Lung microvascular endothelial cell (primary cell): ENCODE data around the gene F2RL1. TPM values are rescaled to one million over a fixed set of nuclear protein-coding genes. Genes with fewer than 3 reads are reported as not detected.

Experiments used
- total RNA-seq: library from RNA; depleted of rRNA; stranded (reverse); fragments of >200 nt; gene quantifications from 2 replicates; pipeline ENCODE4 v1.2.1, GENCODE V29; 2014

The F2RL1 gene
- total RNA-seq, 1 donor from 2014 or later: 33.9 TPM

Other genes with a start within 250 kb of the F2RL1 start
- gene F2RL2, start 195.6 kb upstream of the F2RL1 start, total RNA-seq: 0.22 TPM in 1 of 2 replicates, not detected in the other
- gene F2R, start 102.9 kb upstream of the F2RL1 start, total RNA-seq: 59.3 and 81.7 TPM in 2 replicates
- gene S100Z, start 31.0 kb downstream of the F2RL1 start, total RNA-seq: not detected in 2 replicates
- not detected in 2 replicates for gene CRHBP, start 134.0 kb downstream of the F2RL1 start, total RNA-seq
- 12.6 and 18.7 TPM in 2 replicates for gene AGGF1, start 211.4 kb downstream of the F2RL1 start, total RNA-seq